GM19452 (cell line): ENCODE data around the gene NBPF6.
"Not testable (repeated sequence)": the region's sequence is repeated elsewhere in the genome, so short reads cannot be mapped to it uniquely, and the experiment has no call there.

Experiments
- ATAC-seq: cut with Tn5 transposase; IDR thresholded peaks from one replicate; pipeline ENCODE4 v1.9.1; 2021; ENCODE audit not compliant: unreplicated experiment

Gene NBPF6

DNA sequence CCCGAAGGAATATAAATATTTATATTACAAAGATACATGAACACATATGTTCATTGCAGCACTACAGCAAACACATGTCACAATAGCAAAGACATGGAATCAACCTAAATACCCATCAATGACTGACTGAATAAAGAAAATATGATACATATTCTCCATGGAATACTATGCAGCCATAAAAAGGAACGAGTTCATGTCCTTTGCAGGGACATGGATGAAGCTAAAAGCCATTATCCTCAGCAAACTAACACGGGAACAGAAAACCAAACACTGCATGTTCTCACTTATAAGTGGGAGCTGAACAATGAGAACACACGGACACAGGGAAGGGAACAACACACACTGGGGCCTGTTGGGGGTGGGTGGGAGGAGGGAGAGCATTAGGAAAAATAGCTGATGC, 46.7 kb downstream of the NBPF6 start:
- ATAC-seq = not testable (repeated sequence)

DNA sequence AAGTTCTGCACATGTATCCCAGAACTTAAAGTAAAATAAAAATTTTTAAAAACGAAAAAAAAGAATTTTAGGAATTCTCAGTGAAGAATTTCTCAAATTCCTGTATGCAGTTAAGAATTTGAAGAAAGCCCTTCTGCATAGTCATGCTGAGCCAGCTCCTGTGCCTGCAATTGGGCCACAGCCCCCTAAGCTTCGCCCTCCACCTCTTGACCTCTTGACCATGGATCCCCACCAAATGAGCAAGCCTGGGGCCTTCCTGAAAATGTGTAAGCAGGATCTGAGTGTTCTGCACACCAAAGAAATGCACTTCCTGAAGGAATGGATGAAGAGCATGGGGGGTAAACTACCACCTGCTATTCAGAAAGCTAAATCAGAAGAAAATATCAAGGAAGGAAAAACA, 52.0 kb downstream of the NBPF6 start:
- ATAC-seq = no peak

DNA sequence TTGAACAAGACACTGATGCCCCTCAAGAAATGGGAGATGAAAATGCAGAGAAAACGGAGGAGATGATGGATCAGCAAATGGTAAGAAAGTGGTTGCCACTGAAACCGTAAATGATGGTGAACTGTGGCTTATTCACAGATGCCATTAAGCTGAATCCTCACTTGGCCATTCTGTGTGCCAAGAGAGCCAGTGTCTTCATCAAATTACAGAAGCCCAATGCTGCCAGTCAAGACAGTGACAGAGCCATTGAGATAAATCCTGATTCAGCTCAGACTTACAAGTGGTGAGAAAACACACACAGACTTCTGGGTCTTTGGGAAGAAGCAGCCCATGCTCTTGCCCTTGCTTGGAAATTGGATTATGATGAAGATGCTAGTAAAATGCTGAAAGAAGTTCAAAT, 52.5 kb downstream of the NBPF6 start:
- no peak for ATAC-seq

DNA sequence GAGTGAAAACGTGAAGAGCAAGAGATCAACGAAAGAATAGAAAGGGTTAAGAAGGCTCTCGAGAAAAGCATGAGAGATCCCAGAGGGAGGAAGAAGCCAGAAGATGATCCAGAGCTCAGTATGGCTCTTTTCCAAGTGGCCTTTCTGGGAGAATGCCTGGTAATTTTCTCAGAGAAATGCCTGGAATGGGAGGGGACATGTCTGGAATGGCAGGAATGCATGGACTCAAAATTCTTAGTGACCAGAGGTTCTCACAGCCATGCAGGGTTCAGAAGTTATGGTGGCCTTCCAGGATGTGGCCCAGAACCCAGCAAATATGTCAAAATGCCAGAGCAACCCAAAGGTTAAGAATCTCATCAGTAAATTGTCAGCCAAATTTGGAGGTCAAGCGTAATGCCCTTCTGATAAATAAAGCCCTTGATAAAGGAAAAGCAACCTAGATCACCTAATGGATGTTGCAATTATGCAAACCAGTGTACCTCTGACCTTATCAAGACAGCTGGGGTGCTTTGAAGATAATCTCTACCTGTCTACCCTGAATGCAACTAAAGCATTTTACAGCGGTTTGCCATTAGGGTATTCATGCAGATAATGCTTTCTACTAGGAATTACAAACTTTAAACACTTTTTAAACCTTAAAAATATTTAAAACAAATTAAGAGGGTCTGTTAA, 53.1 kb downstream of the NBPF6 start:
- no peak for ATAC-seq

DNA sequence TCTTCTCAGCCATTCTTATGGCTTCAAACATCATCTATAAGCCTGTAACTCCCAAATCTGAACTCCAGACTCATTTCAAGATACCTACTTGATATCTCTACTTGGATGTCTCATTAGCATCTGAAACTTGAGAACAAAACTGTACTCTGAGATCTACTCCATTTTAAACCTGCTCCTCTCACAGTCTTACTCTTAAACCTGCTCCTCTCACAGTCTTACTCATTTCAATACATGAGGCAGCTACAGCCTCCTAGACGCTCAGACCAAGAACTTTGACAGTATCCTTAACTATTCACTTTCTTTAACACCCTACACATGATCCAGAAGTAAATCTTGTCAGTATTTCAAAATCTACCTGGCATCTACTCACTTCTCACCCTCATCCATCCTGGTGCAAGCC, 54.3 kb downstream of the NBPF6 start:
- ATAC-seq = no peak

DNA sequence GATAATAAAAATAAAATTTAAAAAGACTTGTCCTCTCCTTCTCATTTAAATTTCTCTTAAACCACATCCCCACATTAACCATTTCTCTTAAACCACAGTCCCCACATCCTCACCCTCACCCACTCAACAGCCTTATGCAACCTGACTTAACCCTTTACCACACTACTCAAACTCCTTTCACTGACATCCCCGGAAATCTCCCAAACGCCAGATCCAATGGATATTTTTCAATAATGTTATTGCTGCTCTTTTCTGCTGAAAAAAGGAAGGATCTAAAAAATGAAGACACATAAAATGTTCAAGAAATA, 55.6 kb downstream of the NBPF6 start:
- no peak for ATAC-seq

DNA sequence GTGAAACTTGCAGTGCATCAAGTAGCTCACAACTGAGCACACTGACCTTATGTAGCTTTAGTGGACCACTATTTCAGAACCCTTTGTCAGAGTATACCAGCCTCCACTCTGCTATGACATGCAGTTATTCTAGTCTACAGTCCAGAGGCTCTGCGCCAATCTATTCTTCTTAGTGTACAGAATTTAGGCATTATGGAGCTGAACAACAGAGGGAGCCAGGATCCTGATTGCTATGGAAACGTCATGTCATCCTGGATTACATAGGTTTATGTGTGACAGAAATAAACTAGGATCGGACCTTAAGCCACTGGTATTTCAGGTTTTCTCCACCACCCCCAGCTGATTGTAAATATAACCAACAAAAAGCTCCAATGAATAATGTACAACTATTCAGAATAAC, 61.6 kb downstream of the NBPF6 start:
- ATAC-seq = no peak

DNA sequence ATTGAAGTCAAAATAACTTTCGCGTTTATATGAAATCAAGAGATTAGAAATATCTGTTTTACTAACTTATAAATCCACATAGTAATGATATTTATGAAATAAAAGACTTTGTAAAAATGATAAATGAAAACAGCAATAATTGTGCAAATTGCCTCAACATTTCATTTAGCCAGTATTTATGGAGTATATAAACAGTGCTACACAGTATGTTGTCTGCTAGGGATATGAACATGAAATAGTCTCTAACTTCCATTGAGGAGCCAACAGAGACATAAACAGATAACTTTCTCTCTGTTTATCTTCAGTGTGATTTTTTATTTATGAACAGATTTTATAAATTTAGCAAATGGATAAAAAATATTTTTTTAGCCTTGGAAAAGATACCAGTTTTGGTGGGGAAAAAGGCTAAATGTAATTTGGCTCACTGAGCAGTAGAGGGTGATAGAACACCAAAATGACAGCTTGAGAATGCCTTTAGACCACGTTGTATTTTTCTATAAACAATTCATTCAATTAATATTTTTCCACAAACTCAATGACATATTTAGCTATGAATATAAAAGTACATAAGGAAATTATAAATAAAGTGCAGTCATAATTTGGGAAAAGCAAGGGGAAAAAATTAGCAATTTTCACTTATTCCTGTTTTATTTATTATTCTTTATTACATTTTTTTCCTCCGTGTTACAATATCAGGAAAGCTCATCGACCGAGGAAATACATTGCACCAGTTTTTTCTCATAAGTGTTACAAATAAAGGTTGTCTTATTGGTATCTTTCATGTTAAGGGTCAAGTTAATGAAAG, 62.3 kb downstream of the NBPF6 start:
- no peak for ATAC-seq

DNA sequence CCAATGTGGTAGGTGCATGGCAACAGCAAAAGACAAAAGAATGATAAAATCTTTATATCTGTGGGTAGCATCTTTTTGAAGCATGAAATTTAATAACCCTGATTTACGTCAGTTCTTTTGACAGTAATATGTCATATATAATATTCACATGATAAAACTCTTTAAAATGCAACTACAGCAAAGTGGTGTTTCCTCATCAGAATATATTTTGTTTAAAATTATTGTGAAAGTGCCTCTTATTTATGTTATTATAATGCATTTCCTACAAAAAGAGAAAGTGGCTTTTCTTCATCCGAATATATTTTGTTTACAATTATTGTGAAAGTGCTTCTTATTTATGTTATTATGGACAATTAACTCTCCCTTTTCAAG, 62.9 kb downstream of the NBPF6 start:
- no peak for ATAC-seq

DNA sequence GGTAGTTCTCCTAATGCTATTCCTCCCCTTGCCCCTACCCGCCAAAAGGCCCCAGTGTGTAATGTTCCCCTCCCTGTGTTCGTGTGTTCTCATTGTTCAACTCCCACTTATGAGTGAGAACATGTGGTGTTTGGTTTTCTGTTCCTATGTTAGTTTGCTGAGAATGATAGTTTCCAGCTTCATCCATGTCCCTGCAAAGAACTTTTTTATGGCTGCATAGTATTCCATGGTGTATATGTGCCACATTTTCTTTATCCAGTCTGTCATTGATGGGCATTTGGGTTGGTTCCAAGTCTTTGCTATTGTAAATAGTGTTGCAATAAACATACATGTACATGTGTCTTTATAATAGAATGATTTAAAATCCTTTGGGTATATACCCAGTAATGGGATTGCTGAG, 63.8 kb downstream of the NBPF6 start:
- not testable (repeated sequence) for ATAC-seq

DNA sequence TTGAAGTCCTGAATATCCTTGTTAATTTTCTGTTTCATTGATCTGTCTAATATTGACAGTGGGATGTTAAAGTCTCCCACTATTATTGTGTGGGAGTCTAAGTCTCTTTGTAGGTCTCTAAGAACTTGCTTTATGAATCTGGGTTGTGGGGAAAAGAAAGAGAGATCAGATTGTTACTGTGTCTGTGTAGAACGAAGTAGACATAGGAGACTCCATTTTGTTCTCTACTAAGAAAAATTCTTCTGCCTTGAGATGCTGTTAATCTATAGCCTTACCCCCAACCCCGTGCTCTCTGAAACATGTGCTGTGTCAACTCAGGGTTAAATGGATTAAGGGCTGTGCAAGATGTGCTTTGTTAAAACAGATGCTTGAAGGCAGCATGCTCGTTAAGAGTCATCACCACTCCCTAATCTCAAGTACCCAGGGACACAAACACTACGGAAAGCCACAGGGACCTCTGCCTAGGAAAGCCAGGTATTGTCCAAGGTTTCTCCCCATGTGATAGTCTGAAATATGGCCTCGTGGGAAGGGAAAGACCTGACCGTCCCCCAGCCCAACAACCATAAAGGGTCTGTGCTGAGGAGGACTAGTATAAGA, 67.3 kb downstream of the NBPF6 start:
- ATAC-seq = not testable (repeated sequence)
